ENCODE results near the gene PRPF8. TPM values are rescaled to one million over a fixed set of nuclear protein-coding genes. Genes with fewer than 3 reads are reported as not detected.

PRPF8 gene
- total and polyA plus RNA-seq, 2 of the 13 experiments (the other 11 are each of a cell fraction or from before 2014, with no cell fraction given): 112 to 179 TPM

- TF ChIP-seq, protein P1, sequence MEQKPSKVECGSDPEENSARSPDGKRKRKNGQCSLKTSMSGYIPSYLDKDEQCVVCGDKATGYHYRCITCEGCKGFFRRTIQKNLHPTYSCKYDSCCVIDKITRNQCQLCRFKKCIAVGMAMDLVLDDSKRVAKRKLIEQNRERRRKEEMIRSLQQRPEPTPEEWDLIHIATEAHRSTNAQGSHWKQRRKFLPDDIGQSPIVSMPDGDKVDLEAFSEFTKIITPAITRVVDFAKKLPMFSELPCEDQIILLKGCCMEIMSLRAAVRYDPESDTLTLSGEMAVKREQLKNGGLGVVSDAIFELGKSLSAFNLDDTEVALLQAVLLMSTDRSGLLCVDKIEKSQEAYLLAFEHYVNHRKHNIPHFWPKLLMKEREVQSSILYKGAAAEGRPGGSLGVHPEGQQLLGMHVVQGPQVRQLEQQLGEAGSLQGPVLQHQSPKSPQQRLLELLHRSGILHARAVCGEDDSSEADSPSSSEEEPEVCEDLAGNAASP (CRISPR knock-in tag; IDR thresholded peaks at IDR 0.05; ENCODE audit: borderline replicate concordance): no peak
- TF ChIP-seq ZNF501 (CRISPR knock-in tag; IDR thresholded peaks at IDR 0.05): no peak
- no peak for TF ChIP-seq ZNF138 (CRISPR knock-in tag; IDR thresholded peaks at IDR 0.05; ENCODE audit: low read depth)
- TF ChIP-seq MAFF (IDR thresholded peaks at IDR 0.05; ENCODE audit: low read depth, low read length): no peak
- TF ChIP-seq, protein P2, sequence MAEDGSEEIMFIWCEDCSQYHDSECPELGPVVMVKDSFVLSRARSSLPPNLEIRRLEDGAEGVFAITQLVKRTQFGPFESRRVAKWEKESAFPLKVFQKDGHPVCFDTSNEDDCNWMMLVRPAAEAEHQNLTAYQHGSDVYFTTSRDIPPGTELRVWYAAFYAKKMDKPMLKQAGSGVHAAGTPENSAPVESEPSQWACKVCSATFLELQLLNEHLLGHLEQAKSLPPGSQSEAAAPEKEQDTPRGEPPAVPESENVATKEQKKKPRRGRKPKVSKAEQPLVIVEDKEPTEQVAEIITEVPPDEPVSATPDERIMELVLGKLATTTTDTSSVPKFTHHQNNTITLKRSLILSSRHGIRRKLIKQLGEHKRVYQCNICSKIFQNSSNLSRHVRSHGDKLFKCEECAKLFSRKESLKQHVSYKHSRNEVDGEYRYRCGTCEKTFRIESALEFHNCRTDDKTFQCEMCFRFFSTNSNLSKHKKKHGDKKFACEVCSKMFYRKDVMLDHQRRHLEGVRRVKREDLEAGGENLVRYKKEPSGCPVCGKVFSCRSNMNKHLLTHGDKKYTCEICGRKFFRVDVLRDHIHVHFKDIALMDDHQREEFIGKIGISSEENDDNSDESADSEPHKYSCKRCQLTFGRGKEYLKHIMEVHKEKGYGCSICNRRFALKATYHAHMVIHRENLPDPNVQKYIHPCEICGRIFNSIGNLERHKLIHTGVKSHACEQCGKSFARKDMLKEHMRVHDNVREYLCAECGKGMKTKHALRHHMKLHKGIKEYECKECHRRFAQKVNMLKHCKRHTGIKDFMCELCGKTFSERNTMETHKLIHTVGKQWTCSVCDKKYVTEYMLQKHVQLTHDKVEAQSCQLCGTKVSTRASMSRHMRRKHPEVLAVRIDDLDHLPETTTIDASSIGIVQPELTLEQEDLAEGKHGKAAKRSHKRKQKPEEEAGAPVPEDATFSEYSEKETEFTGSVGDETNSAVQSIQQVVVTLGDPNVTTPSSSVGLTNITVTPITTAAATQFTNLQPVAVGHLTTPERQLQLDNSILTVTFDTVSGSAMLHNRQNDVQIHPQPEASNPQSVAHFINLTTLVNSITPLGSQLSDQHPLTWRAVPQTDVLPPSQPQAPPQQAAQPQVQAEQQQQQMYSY (CRISPR knock-in tag; IDR thresholded peaks at IDR 0.05): no peak
- TF ChIP-seq ZNF362 (CRISPR knock-in tag; IDR thresholded peaks at IDR 0.05; ENCODE audit: borderline replicate concordance): no peak
- no peak for TF ChIP-seq BRD4 (CRISPR knock-in tag; IDR thresholded peaks at IDR 0.05)
- no peak for TF ChIP-seq ZNF546 (CRISPR knock-in tag; conservative IDR thresholded peaks at IDR 0.05)
- no peak for TF ChIP-seq MTA3 (CRISPR knock-in tag; IDR thresholded peaks at IDR 0.05)
- TF ChIP-seq, protein P3, sequence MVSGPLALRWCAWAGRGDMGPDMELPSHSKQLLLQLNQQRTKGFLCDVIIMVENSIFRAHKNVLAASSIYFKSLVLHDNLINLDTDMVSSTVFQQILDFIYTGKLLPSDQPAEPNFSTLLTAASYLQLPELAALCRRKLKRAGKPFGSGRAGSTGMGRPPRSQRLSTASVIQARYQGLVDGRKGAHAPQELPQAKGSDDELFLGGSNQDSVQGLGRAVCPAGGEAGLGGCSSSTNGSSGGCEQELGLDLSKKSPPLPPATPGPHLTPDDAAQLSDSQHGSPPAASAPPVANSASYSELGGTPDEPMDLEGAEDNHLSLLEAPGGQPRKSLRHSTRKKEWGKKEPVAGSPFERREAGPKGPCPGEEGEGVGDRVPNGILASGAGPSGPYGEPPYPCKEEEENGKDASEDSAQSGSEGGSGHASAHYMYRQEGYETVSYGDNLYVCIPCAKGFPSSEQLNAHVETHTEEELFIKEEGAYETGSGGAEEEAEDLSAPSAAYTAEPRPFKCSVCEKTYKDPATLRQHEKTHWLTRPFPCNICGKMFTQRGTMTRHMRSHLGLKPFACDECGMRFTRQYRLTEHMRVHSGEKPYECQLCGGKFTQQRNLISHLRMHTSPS (CRISPR knock-in tag; IDR thresholded peaks at IDR 0.05; ENCODE audit: low read depth): no peak
- TF ChIP-seq ZNF24 (IDR thresholded peaks at IDR 0.05): no peak
- no peak for TF ChIP-seq ZNF142 (CRISPR knock-in tag; IDR thresholded peaks at IDR 0.05)
Measured at GRCh38 chr17:1693339-1693738, 8.7 kb upstream of the PRPF8 start (continued).
